Esophagus muscularis mucosa (tissue), 3 donors: ENCODE results near the gene RBM14.
"Not testable (repeated sequence)": the region's sequence is repeated elsewhere in the genome, so short reads cannot be mapped to it uniquely, and the experiment has no call there.

Experiments used
- CTCF ChIP-seq, 3 experiments: fragments of 200-600 bp in 2 of 3; fragments of 450-650 bp in 1 of 3; sonication (generic) in 2 of 3; IDR thresholded peaks; one replicate each; pipeline ENCODE4 v1.5.1; 2017 to 2019; ENCODE audit warnings: antibody characterized with exemption in 3 of 3, mild to moderate bottlenecking in 2 of 3, moderate library complexity in 1 of 3
- POLR2A ChIP-seq: fragments of 450-650 bp; IDR thresholded peaks from one replicate; pipeline ENCODE4 v1.6.1; 2017; ENCODE audit warnings: antibody characterized with exemption, moderate library complexity, mild to moderate bottlenecking, low read depth

- not testable (repeated sequence) for TF ChIP-seq CTCF (IDR thresholded peaks at IDR 0.05); POLR2A
These were observed 27.1 kb upstream of the RBM14 start for GRCh38 chr11:66589315-66589714.
